ENCODE data around the gene H1-8.
"Not testable (repeated sequence)": the region's sequence is repeated elsewhere in the genome, so short reads cannot be mapped to it uniquely, and the experiment has no call there.

H1-8 gene

DNA sequence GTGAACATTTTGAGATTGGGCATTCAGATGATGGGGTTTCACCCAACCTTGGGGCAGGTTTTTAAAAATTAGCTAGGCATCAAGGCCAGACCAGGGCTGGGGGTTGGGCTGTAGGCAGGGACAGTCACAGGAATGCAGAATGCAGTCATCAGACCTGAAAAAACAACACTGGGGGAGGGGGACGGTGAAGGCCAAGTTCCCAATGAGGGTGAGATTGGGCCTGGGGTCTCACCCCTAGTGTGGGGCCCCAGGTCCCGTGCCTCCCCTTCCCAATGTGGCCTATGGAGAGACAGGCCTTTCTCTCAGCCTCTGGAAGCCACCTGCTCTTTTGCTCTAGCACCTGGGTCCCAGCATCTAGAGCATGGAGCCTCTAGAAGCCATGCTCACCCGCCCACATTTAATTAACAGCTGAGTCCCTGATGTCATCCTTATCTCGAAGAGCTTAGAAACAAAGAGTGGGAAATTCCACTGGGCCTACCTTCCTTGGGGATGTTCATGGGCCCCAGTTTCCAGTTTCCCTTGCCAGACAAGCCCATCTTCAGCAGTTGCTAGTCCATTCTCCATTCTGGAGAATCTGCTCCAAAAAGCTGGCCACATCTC is 8.4 kb upstream of the H1-8 start:
- DNase-seq, result no peak

GRCh38 chr3:129535075-129535474 is 7.9 kb upstream of the H1-8 start:
- DNase-seq, result no peak

- DNase-seq, result no peak
Measured at GRCh38 chr3:129536374-129536667, 6.7 kb upstream of the H1-8 start.

- DNase-seq, result no peak
Measured at GRCh38 chr3:129536804-129537203, 6.2 kb upstream of the H1-8 start.

DNA sequence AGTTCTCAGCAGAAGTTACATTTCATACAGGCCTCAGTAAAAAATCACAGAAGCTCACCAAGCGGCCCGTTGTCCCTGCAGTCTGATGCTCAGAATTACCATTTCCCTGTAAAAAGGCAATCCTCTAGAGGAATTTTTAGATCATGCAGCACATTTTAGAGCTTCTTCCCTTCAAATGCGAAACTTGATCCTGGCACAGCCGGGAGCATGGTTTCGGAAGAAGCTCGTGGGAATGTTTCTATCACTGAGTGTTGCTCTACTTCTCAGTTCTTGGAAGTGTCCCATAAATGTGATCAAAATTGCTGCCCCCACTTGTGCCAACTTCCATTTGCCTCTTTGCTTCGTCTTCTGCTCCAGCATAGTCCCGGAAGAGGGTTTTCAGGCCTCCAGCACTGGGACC is 3.8 kb upstream of the H1-8 start:
- no peak for DNase-seq

GRCh38 chr3:129540776-129541516 is 2.0 kb upstream of the H1-8 start:
- no peak for DNase-seq

- no peak for DNase-seq
Measured at GRCh38 chr3:129542747-129543146, 228 bp upstream of the H1-8 start.

- DNase-seq, result no peak
Measured at GRCh38 chr3:129543999-129544398, 1.0 kb downstream of the H1-8 start.

DNA sequence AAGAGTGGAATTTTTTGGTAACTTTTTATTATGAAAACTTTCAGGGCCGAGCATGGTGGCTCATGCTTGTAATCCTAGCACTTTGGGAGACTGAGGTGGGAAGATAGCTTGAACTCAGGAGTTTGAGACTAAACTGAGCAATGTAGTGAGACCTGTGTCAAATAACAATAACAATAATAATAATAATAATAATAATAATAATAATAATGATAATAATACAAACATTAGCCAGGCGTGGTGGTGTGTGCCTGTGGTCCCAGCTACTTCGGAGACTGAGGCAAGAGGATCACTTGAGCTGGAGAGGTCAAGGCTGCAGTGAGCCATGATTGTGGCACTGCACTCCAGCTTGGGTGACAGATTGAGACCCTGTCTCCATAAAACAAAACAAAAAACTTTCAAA is 3.0 kb downstream of the H1-8 start:
- not testable (repeated sequence) for DNase-seq

DNA sequence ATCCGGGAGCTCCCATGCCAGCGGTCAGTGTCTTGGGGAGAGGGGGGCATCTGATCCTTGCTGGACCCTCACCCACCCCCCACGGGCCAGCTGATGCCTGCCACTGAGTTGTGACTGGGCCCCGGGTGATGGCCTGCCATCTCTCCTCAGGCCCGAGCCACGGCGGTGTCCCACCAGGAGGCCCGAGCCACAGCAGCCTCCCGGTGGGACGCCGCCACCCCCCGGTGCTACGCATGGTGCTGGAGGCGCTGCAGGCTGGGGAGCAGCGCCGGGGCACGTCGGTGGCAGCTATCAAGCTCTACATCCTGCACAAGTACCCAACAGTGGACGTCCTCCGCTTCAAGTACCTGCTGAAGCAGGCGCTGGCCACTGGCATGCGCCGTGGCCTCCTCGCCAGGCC is 4.3 kb downstream of the H1-8 start:
- no peak for DNase-seq

DNA sequence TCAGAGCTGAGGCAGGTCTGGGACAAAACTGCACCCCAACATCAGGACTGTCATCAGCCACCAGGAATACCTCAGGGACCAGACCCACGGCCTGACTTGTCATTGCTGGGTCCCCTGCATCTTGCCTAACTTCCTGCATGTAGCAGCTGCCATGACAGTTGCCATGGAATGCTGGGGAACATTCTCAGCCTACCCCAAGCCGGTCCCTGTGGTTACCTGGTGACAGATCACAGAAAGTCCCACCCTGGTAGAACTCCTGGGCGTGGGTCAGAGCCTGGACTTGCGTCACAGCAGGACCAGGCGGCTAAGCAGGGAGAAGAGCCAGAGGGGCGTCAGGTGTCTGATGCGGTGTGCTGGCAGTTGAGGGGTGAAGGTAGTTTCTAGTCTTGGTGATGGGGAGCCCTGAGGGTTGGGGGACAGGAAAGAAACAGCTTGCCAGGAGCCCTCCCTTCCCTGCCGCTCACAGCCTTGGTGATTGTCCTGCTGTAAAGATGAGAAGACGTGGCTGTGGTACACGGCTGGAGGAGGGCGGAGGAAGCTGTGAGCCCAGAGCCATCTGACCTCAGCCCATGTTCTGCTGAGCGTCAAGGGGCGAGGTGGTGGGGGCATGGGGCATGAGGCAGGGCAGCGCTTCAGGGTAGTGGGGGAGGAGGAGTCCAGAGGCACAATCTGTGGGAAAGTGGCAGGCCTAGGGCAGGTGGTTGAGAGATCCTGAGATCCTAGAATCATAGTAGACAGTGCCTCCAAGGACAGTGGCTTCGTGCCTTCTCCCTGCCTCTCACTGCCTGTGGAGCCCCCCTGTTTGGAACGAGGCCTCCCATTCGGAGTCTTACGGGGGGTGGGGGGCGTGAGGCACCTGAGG is 5.4 kb downstream of the H1-8 start:
- no peak for DNase-seq

- no peak for DNase-seq
Measured at GRCh38 chr3:129549006-129549800, 6.2 kb downstream of the H1-8 start.

DNA sequence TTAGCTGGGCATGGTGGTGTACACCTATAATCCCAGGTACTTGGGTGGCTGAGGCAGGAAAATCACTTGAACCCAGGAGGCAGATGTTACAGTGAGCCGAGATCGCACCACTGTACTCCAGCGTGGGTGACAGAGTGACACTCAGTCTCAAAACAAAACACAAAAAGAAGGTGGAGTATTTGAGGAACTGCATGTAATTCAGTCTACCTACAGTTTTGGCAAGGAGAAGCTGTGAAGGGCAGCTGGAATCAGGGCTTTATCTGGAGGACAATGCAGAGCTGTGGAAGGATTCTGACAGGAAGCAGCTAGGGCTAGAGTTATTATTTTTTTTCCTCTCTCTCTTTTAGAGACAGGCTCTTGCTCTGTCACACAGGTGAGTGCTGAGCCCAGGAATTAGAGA is 6.8 kb downstream of the H1-8 start:
- DNase-seq, result no peak

DNA sequence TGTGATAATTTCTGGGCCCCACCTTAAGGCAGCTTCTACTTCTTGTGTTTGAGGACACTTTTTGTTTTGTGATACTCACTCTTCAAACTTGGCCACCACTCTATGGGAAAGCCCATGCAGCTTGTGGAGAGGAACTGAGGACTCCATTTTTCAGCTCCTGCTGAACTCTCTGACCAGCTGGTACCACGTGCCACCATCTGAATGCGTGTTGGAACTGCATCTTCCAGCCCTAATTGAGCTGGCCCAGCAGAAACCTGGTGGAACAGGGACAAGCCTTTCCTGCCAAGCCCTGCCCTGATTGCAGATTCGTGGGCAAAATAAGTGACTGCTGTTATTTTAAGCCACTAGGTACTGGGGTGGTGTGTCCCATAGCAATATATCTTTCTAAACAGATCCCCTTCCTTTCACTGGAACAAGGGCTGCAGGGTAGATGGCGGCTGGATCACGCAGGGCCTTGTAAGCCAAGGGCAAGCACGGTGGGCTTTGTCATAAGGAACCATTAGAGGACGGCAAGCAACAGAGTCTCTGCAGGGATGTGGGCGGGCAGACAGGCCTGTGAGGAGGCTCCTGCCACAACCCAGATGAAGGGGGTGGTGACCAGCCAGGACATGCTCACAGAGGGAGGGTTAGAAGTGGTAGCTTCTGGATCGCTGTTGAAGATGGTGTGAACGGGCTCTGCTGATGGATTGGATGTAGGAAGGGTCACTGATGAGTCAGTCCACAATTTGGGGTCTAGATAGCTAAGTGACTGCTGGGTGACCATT is 9.5 kb downstream of the H1-8 start:
- DNase-seq, result no peak

GRCh38 chr3:129553171-129553570 is 10.2 kb downstream of the H1-8 start:
- no peak for DNase-seq

DNA sequence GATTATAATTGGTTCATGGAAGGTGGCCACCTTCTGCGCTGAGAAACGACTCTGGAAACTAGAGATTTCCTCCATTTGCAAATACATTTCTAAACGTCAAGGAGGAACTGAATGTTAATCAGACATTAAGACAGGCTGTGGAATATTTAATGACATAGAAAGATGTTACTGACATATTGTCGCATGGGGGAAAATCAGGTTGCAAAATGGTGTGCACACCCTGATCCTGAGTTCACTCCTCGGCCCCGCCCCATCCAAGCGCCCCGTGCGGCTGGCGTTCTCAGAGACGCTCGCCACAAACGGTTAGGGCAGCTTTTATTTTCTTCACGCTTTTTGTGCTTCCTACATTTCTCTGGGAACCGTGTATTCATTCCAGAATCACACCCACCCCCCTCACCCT is 10.7 kb downstream of the H1-8 start:
- DNase-seq, result no peak

DNA sequence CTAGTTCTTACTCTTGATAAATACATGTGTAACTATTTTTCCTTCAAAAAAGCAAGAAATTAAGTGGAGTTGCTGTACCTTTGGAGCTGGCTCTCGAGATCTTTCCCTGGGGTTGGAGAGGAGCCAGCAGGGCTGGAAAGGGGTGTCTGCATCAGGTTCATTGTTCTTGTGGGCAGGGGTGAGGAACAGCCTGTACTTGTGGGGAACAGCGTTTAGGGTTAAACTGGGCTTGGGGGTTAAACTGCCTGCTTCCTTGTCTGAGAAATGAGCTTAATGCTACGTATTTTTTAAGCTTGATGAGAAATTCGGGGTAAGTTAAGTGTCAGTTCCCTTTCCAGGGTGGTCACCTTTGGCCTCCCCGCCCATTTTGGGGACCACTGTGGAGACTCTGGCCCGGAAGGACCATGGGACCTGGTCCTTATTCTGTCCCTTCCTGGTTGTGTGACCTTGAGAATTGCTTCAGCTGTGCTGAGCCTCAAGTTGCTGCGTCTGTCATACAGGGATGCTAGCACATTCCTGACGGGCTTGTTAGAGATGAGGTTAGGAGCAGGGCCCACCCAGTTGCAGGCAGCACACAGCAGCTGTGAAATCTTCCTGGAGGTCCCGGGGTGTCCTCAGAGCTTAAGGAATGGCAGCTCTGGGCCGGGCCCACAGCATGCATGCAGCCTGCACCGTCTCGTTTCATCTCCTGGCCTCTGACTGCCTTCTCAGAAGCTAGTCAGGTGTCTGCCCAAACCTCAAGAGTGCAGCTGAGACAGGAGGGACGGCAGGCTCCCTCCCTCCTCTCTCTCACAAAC is 11.6 kb downstream of the H1-8 start:
- no peak for DNase-seq

DNA sequence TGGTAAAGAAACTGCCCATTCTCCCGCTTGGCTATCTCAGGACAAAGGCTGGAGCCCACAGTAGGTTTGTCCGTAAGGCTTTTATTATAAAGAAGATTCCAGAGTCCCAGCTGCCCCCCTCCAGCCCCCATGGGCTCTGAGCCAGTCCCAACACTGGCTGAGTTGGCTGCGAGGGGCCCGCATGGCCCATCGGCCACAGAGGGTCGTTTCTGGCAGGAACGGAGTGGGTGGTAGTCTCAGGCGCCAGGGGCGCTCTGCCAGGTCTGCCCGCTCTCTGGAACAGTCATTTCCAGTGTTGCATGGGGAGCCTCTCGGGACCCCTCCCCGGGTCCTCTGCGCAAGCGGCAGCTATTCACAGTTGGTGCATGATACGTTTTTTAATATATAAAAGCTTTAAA is 12.2 kb downstream of the H1-8 start:
- DNase-seq, result no peak

DNA sequence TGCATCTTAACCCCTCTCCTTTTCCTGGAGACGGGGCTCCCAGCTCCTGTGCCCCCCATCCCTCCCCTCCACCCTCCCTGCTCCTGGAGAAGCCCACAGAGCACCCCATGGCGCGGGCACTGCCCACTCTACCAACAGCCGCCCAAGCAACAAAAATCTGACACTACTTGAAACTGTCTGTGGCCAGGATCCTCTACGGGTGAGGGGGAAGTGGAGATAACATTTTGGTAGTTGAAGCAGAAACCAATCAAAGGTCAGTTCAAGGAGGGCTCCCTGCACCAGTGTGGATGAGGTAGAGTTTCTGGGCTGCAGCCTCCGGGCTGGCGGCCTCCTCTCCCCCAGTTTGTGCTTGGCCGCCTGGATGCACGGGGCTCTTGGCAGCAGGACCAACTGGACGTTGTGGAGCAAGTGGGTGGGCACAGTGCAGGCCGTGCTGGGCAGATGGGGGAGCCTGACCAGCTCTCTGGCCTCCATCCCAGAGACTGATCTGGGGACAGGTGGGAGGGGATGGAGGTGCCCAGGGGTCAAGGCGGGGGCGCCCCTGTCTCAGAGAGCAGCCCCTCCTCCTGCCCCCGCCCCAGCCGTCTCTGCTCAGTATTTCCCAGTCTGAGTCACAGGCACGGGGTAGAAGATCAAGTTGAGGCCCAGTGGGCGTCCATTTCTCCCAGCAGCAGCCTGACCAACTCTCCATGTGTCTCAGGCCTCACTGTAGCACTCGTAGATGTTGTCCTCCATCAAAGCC is 12.8 kb downstream of the H1-8 start:
- DNase-seq, result no peak

DNA sequence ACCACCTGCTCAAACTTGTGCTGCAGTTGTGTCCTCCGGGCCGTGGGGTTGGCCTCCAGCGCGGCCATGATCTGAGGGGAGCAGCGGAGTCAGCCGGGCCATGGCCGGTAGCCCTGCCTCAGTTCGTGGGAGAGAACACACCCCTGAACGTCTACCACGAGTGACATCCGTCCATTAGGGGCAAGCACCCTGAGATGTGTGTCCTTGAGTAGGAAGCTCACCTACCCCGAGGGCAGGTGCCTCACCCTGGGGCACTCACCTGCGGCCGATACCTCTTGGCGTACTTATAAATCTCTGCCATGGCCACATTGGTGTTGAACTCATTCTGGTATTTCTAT is 13.4 kb downstream of the H1-8 start:
- no peak for DNase-seq

DNA sequence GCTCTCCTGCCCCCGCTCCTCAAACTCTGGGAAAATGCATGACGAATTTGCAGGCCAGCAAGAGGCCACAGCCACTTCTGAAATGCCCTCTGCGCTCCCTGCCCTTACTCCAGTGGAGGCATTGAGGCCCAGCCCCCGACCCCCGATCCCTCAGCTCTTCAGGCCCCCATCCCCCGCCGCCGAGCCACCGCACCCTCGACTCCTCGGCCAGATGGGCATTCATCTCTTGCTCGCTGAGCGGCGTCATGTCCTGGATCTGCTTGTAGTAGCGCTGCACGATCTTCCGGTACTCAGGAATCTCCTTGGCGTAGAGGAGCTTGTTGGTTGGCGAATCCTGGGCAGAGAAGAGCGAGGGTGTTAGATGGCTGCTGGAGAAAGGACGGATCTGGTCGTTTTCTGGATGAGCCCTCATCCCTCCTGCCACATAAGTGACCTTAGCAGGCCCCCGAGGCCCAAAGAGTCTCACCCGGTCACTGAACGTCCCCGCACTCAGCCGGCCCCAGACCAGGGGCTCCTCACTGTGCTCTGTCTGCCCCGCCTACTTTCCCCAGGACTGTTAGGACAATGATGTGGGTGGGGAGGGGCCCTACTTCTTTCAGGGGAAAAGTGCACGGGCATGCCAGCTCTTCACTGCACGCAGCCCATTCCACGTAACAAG is 14.0 kb downstream of the H1-8 start:
- DNase-seq, result no peak
